HG03354 (cell line): ENCODE measurements around the gene SYNJ2.

Experiments used
- ATAC-seq: cut with Tn5 transposase; IDR thresholded peaks from one replicate; pipeline ENCODE4 v1.9.1; 2021; ENCODE audit warnings: mild to moderate bottlenecking; ENCODE audit not compliant: unreplicated experiment, poor library complexity, severe bottlenecking

The SYNJ2 gene

GRCh38 chr6:158050107-158050735, 68.6 kb downstream of the SYNJ2 start:
- no peak for ATAC-seq

GRCh38 chr6:158050955-158051354, 69.3 kb downstream of the SYNJ2 start:
- ATAC-seq: no peak

- no peak for ATAC-seq
These were observed 70.3 kb downstream of the SYNJ2 start for GRCh38 chr6:158051968-158052367.

- ATAC-seq: no peak
These were observed 72.0 kb downstream of the SYNJ2 start for GRCh38 chr6:158053377-158054313.

- ATAC-seq: no peak
These were observed 74.7 kb downstream of the SYNJ2 start for GRCh38 chr6:158056355-158056754.

GRCh38 chr6:158056804-158057203, 75.1 kb downstream of the SYNJ2 start:
- ATAC-seq: no peak

GRCh38 chr6:158057213-158057987, 75.7 kb downstream of the SYNJ2 start:
- no peak for ATAC-seq

GRCh38 chr6:158058171-158058651, 76.5 kb downstream of the SYNJ2 start:
- no peak for ATAC-seq

- no peak for ATAC-seq
These were observed 77.4 kb downstream of the SYNJ2 start for GRCh38 chr6:158059108-158059507.

GRCh38 chr6:158060455-158061360, 79.0 kb downstream of the SYNJ2 start:
- ATAC-seq: no peak

- no peak for ATAC-seq
These were observed 79.7 kb downstream of the SYNJ2 start for GRCh38 chr6:158061361-158061708.

GRCh38 chr6:158061709-158062461, 80.2 kb downstream of the SYNJ2 start:
- no peak for ATAC-seq

GRCh38 chr6:158063736-158064135, 82.1 kb downstream of the SYNJ2 start:
- ATAC-seq: no peak

- no peak for ATAC-seq
These were observed 83.1 kb downstream of the SYNJ2 start for GRCh38 chr6:158064725-158065251.

- no peak for ATAC-seq
These were observed 84.6 kb downstream of the SYNJ2 start for GRCh38 chr6:158066136-158066781.

GRCh38 chr6:158067436-158068015, 85.9 kb downstream of the SYNJ2 start:
- ATAC-seq: no peak

- ATAC-seq: no peak
These were observed 86.7 kb downstream of the SYNJ2 start for GRCh38 chr6:158068156-158068892.
